ENCODE measurements around the gene HHLA2. TPM values are rescaled to one million over a fixed set of nuclear protein-coding genes. Genes with fewer than 3 reads are reported as not detected.

The HHLA2 gene
- total RNA-seq, 1 donor from 2014 or later: not detected

GRCh38 chr3:108301695-108302404 lies 5.5 kb downstream of the HHLA2 start:
- H3K9me3 Mint-ChIP-seq (ENCODE audit: low read depth): no peaks in the 10 kb centered on the region
- no peak overlapping the region for H3K27ac Mint-ChIP-seq
- H3K4me3 Mint-ChIP-seq (ENCODE audit: low read depth): no peak overlapping the region
- H3K4me1 Mint-ChIP-seq (ENCODE audit: low read depth): peaks cover 4% of the 10 kb centered on the region
- no peak for DNase-seq (ENCODE audit: low spot score, unreplicated experiment)
- no peaks in the 10 kb centered on the region for H3K36me3 Mint-ChIP-seq (ENCODE audit: insufficient read depth)
- H3K27me3 Mint-ChIP-seq: no peaks in the 10 kb centered on the region
- TF ChIP-seq CTCF (IDR thresholded peaks at IDR 0.05; ENCODE audit: unreplicated experiment): no peak

DNA sequence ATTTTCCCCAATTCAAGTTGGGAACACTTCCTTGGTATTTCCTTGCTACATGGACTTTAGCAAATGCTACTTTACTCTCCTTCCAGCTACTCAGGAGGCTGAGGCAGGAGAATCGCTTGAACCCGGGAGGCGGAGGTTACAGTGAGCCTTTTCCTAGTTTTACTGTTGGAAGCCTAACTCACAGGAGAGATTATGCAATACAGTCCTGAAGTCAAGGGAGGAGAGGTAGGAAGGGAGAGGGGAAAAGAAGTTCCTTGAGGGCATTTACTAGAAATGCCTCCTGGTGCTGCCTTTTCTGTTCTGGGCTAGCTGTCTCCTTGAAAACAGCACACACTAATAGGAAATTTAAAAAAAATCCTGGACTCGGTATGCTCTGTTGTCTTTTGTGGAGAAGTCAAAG lies 6.2 kb downstream of the HHLA2 start:
- DNase-seq (ENCODE audit: low spot score, unreplicated experiment): no peak
- H3K36me3 Mint-ChIP-seq (ENCODE audit: insufficient read depth): no peaks in the 10 kb centered on the region
- no peaks in the 10 kb centered on the region for H3K27me3 Mint-ChIP-seq
- H3K4me3 Mint-ChIP-seq (ENCODE audit: low read depth): no peak overlapping the region
- peaks cover 4% of the 10 kb centered on the region for H3K4me1 Mint-ChIP-seq (ENCODE audit: low read depth)
- no peak overlapping the region for H3K27ac Mint-ChIP-seq
- no peak for TF ChIP-seq CTCF (IDR thresholded peaks at IDR 0.05; ENCODE audit: unreplicated experiment)
- no peaks in the 10 kb centered on the region for H3K9me3 Mint-ChIP-seq (ENCODE audit: low read depth)

- TF ChIP-seq CTCF (IDR thresholded peaks at IDR 0.05; ENCODE audit: unreplicated experiment): no peak
- Mint-ChIP-seq H3K9me3 (ENCODE audit: low read depth) (peaks cover 6% of the 10 kb centered on the region), H3K36me3 (ENCODE audit: insufficient read depth) (no peaks in the 10 kb centered on the region), H3K4me1 (ENCODE audit: low read depth) (no peaks in the 10 kb centered on the region), H3K4me3 (ENCODE audit: low read depth) (no peak overlapping the region), H3K27me3 (no peaks in the 10 kb centered on the region), H3K27ac (no peak overlapping the region)
- no peak for DNase-seq (ENCODE audit: low spot score, unreplicated experiment)
Observed at GRCh38 chr3:108305484-108306172, 9.3 kb downstream of the HHLA2 start.

- no peaks in the 10 kb centered on the region for H3K36me3 Mint-ChIP-seq (ENCODE audit: insufficient read depth)
- H3K27ac Mint-ChIP-seq: no peak overlapping the region
- DNase-seq (ENCODE audit: low spot score, unreplicated experiment): no peak
- peaks cover 16% of the 10 kb centered on the region for H3K4me1 Mint-ChIP-seq (ENCODE audit: low read depth)
- H3K9me3 Mint-ChIP-seq (ENCODE audit: low read depth): peaks cover 6% of the 10 kb centered on the region
- no peak overlapping the region for H3K4me3 Mint-ChIP-seq (ENCODE audit: low read depth)
- no peak for TF ChIP-seq CTCF (IDR thresholded peaks at IDR 0.05; ENCODE audit: unreplicated experiment)
- no peaks in the 10 kb centered on the region for H3K27me3 Mint-ChIP-seq
Observed at GRCh38 chr3:108311797-108312196, 15.4 kb downstream of the HHLA2 start.

DNA sequence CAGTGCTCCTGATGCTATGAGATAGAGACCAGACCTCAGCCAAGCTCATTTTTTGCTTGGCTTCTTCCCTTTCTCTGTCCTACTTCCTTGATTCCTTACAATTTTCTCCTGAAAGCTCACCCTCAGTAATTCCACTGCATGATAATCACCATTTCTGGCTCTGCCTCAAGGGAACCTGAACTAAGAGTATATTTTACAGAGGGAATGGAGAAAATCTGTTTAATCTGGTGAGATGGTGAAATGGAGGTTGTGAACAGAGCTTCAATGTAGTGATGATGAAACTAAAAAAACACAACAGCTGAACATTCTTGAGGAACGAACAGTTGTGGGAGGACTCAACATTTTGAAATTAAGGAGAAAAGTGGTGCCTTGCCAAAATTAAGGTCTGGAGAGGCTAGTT lies 16.3 kb downstream of the HHLA2 start:
- no peak overlapping the region for H3K4me3 Mint-ChIP-seq (ENCODE audit: low read depth)
- no peak for TF ChIP-seq CTCF (IDR thresholded peaks at IDR 0.05; ENCODE audit: unreplicated experiment)
- no peaks in the 10 kb centered on the region for H3K27me3 Mint-ChIP-seq
- H3K4me1 Mint-ChIP-seq (ENCODE audit: low read depth): peaks cover 16% of the 10 kb centered on the region
- no peak overlapping the region for H3K27ac Mint-ChIP-seq
- DNase-seq (ENCODE audit: low spot score, unreplicated experiment): no peak
- H3K9me3 Mint-ChIP-seq (ENCODE audit: low read depth): peaks cover 6% of the 10 kb centered on the region
- no peaks in the 10 kb centered on the region for H3K36me3 Mint-ChIP-seq (ENCODE audit: insufficient read depth)
